Stimulated activated CD8-positive, alpha-beta memory T cell treated with anti-CD3 and anti-CD28 coated beads, Interleukin-2, amount 100 ng/mL, for 48 hours (primary cell): Measurements from ENCODE around the gene COL23A1.

Experiments
- DNase-seq, 2 donors: peaks; one replicate each; pipeline ENCODE4 v3.0.0-alpha.2; 2020; ENCODE audit warnings: low read depth in 2 of 2

COL23A1 gene

GRCh38 chr5:178460598-178460997, 129.6 kb downstream of the COL23A1 start:
- no peak for DNase-seq

GRCh38 chr5:178460174-178460573, 130.0 kb downstream of the COL23A1 start:
- no peak for DNase-seq

GRCh38 chr5:178458140-178458539, 132.1 kb downstream of the COL23A1 start:
- no peak for DNase-seq

- DNase-seq, result no peak
These were observed 132.7 kb downstream of the COL23A1 start for GRCh38 chr5:178457471-178457870.

- no peak for DNase-seq
These were observed 134.7 kb downstream of the COL23A1 start for GRCh38 chr5:178455480-178455835.

GRCh38 chr5:178454821-178455479, 135.2 kb downstream of the COL23A1 start:
- DNase-seq, result no peak

GRCh38 chr5:178454303-178454702, 135.9 kb downstream of the COL23A1 start:
- no peak for DNase-seq

GRCh38 chr5:178453224-178453623, 137.0 kb downstream of the COL23A1 start:
- DNase-seq, result no peak

GRCh38 chr5:178450121-178451028, 139.8 kb downstream of the COL23A1 start:
- no peak for DNase-seq

GRCh38 chr5:178449163-178450070, 140.8 kb downstream of the COL23A1 start:
- no peak for DNase-seq

- DNase-seq, result no peak
These were observed 144.7 kb downstream of the COL23A1 start for GRCh38 chr5:178445534-178445933.

- no peak for DNase-seq
These were observed 147.6 kb downstream of the COL23A1 start for GRCh38 chr5:178442405-178443257.

GRCh38 chr5:178441486-178442270, 148.5 kb downstream of the COL23A1 start:
- no peak for DNase-seq

- no peak for DNase-seq
These were observed 150.0 kb downstream of the COL23A1 start for GRCh38 chr5:178440181-178440580.

- DNase-seq, result no peak
These were observed 150.6 kb downstream of the COL23A1 start for GRCh38 chr5:178439493-178440180.

- no peak for DNase-seq
These were observed 151.4 kb downstream of the COL23A1 start for GRCh38 chr5:178438796-178439195.

GRCh38 chr5:178437386-178438075, 152.7 kb downstream of the COL23A1 start:
- no peak for DNase-seq

- DNase-seq, result no peak
These were observed 153.8 kb downstream of the COL23A1 start for GRCh38 chr5:178436326-178436940.
